ENCODE results near the gene RBM23.

The RBM23 gene

DNA sequence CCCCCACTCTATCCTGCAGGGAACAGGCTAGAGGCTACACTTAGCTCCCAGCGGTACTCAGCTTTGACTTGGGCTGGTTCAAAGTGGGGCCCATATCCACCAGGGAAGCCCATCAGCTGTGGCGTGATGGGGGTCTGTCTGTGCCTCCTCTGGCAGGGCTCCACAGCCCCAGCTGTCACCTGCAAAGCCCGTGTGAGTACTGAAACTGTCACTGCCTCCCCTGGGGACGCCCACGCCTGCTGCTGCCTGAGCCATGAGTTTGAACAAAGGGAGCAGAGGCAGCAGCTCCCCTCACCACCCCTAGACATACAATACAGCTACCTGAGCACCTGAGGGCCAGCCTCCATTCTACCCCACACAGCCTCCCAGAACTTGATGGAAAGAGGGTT, 31.0 kb downstream of the RBM23 start:
- TF ChIP-seq, protein P1, sequence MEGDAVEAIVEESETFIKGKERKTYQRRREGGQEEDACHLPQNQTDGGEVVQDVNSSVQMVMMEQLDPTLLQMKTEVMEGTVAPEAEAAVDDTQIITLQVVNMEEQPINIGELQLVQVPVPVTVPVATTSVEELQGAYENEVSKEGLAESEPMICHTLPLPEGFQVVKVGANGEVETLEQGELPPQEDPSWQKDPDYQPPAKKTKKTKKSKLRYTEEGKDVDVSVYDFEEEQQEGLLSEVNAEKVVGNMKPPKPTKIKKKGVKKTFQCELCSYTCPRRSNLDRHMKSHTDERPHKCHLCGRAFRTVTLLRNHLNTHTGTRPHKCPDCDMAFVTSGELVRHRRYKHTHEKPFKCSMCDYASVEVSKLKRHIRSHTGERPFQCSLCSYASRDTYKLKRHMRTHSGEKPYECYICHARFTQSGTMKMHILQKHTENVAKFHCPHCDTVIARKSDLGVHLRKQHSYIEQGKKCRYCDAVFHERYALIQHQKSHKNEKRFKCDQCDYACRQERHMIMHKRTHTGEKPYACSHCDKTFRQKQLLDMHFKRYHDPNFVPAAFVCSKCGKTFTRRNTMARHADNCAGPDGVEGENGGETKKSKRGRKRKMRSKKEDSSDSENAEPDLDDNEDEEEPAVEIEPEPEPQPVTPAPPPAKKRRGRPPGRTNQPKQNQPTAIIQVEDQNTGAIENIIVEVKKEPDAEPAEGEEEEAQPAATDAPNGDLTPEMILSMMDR (IDR thresholded peaks at IDR 0.05; ENCODE audit: extremely low read depth, insufficient read depth, missing control alignments), result no peak
- DNase-seq (ENCODE audit: low spot score), result peak; percentile 69
- in situ Hi-C loops (cut with MboI; ENCODE audit: low pct_unique_long_range_greater_than_20kb, low sequenced_read_pairs, unreplicated experiment), result no loop called here

DNA sequence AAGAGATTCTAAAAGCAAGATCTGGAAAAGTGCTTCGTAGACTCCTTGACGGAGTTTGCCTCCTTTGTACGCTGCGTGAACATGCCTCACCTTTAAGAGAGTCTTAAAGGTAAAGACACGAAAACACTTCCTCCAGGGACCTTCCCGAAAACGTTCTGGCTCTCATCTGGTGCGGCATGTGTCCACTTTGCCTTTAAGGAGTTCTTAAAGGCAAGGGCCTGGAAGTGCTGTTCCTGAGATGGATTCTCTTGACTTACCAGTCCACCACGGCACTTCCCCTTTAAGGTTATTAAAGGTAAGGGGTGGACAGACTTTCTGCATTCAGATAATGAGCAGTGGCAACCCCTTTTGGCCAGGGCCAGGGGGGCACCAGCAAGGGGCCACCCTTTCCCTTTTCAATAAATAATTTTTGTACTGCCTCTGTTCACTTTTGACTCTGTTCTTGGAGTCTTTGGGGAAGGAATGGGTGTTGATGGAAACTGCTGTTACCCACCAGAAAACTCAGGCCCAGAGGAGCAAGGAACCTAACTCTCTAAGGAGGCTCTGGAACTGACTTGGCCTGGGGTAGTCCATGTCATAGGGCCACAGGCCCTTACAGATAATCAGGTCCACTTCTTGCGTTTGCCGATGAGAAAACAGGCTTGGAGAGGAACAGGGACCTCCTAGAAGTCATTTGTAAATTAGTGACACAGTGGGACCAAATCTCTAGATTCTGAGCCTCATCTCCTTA, 31.5 kb downstream of the RBM23 start:
- in situ Hi-C loops (cut with MboI; ENCODE audit: low pct_unique_long_range_greater_than_20kb, low sequenced_read_pairs, unreplicated experiment), result no loop called here
- TF ChIP-seq, protein P1 (IDR thresholded peaks at IDR 0.05; ENCODE audit: extremely low read depth, insufficient read depth, missing control alignments), result no peak
- peak; percentile 75 for DNase-seq (ENCODE audit: low spot score)

DNA sequence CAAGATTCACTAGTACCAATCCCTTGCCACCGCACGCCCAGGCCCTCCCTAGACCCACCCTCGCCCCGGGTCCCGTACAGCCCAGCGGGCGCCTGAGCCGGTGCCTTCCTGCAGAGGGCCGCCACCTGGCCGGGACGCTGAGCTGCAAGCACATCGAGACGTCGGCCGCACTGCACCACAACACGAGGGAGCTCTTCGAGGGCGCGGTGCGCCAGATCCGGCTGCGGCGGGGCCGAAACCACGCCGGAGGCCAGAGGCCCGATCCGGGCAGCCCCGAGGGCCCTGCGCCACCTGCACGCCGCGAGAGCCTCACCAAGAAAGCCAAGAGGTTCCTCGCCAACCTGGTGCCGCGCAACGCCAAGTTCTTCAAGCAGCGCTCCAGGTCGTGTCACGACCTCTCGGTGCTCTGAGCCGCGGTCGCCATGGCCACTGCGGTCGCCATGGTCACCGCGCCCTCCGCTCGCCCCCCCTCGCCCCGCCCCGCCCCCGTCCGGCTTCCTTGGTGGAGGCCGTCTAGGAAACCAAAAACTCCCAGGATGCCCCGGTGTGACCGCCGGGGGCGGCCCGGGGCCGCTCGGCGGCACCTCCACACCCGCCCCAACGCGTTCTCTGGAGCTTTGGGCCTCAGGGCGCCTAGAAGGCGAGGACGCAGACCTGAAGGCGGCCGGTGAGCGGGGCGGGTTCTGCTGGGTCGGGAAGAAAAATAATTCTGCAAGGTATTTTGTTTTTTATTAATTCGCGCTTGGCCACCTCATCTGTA, 32.3 kb downstream of the RBM23 start:
- TF ChIP-seq, protein P1 (IDR thresholded peaks at IDR 0.05; ENCODE audit: extremely low read depth, insufficient read depth, missing control alignments), result peak; percentile 46
- in situ Hi-C loops (cut with MboI; ENCODE audit: low pct_unique_long_range_greater_than_20kb, low sequenced_read_pairs, unreplicated experiment), result no loop called here
- peak; percentile 92 for DNase-seq (ENCODE audit: low spot score)

DNA sequence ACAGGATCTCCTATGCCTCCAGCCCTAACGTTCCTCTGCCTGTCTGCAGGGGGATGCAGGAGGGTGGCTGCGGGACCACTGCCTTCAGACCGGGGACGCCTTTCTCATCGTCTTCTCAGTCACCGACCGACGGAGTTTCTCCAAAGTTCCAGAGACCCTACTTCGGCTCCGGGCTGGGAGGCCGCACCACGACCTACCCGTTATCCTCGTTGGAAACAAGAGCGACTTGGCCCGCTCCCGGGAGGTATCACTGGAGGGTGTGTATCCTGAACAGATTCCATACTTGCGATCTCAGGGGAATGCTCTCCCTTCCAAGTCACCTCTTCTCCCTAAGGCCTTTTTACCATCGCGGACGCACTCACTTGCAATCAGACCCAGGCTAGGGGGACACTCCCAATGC, 33.0 kb downstream of the RBM23 start:
- in situ Hi-C loops (cut with MboI; ENCODE audit: low pct_unique_long_range_greater_than_20kb, low sequenced_read_pairs, unreplicated experiment), result no loop called here
- TF ChIP-seq, protein P1 (IDR thresholded peaks at IDR 0.05; ENCODE audit: extremely low read depth, insufficient read depth, missing control alignments), result no peak
- no peak for DNase-seq (ENCODE audit: low spot score)

DNA sequence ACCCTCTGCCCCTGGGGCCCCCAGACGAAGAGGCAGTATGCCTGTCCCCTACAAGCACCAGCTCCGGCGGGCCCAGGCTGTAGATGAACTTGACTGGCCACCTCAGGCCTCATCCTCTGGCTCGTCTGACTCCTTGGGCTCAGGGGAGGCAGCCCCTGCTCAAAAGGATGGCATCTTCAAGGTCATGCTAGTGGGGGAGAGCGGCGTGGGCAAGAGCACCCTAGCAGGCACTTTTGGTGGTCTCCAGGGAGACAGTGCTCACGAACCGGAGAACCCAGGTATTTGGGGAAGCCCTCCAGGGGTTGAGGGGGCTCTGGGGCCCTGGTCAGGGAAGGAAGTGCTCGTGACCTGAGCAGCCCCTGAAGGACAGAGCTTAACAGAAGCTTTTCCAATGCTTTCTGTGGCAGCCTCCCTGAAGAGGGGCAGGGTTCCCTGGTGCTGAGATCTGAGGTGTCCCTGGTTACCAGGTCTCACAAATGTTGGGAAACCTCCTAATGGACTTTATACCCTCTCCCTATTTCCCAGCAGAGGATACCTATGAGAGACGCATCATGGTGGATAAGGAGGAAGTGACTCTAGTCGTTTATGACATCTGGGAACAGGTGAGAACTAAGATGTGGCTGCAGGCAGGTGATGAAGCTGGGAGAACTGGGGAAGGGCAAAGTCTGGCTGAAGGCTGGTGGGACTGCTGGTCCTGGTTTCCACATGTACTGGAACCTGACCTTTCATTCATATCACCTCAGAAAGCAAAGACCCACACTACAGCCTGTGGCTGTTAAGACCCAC, 34.0 kb downstream of the RBM23 start:
- in situ Hi-C loops (cut with MboI; ENCODE audit: low pct_unique_long_range_greater_than_20kb, low sequenced_read_pairs, unreplicated experiment), result no loop called here
- TF ChIP-seq, protein P1 (IDR thresholded peaks at IDR 0.05; ENCODE audit: extremely low read depth, insufficient read depth, missing control alignments), result no peak
- DNase-seq (ENCODE audit: low spot score), result no peak

DNA sequence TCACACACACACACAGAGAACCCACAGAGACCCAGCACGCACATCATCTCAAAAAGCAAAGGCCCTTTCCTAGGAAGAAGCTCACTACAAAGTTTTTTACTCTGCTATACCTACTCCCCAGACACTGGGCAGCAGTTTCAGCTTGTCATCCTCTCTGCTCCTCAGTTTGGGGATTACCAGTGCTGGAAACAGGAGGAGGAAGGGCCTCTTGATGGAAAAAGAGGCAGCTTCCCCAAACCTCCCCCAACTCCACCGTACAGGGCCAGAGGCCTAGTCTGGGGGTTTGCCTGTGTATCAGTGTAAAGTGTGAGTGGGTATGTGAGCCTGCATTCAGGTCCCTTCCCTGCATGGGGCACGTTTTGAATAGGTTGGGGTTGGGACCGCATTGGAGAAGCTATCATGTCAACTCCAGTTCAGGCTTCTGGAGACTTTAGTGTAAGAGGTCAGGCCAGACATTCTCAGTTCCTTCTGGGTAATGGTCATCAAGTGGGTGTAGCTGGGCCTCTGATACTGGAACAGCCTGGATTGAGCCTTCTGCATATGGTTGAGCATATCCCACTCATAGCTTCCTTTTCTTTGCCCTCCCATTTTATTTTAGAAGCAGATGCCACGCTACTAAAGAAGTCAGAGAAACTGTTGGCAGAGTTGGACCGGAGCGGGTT, 34.7 kb downstream of the RBM23 start:
- DNase-seq (ENCODE audit: low spot score), result no peak
- TF ChIP-seq, protein P1 (IDR thresholded peaks at IDR 0.05; ENCODE audit: extremely low read depth, insufficient read depth, missing control alignments), result no peak
- in situ Hi-C loops (cut with MboI; ENCODE audit: low pct_unique_long_range_greater_than_20kb, low sequenced_read_pairs, unreplicated experiment), result no loop called here

Data from GM13977 (cell line).